Hepatocyte (in vitro differentiated cells): ENCODE measurements around the gene ZNF79.

Experiments used
- CTCF ChIP-seq: fragments of 200-600 bp; sonication (generic); IDR thresholded peaks from 2 replicates; pipeline ENCODE4 v1.5.1; 2016; ENCODE audit warnings: antibody characterized with exemption, mild to moderate bottlenecking; ENCODE audit not compliant: poor library complexity
- EZH2phosphoT487 ChIP-seq: fragments of 200-600 bp; sonication (generic); IDR thresholded peaks from one replicate; pipeline ENCODE4 v1.6.1; 2018; ENCODE audit warnings: antibody characterized with exemption, mild to moderate bottlenecking, low read depth, moderate library complexity; ENCODE audit not compliant: unreplicated experiment, severe bottlenecking

GRCh38 chr9:127392166-127392565, 32.0 kb upstream of the ZNF79 start:
- TF ChIP-seq CTCF (no peak), EZH2phosphoT487 (no peak)
